SU-DHL-6 (cell line): ENCODE data around the gene KLK1.

Experiments
- H2AFZ ChIP-seq: fragments of 200-600 bp; sonication (generic); 2 replicates; pipeline ENCODE4 v1.6.1; 2014; ENCODE audit warnings: low read depth, mild to moderate bottlenecking, moderate library complexity, mixed read lengths, antibody characterized with exemption, low read length; ENCODE audit not compliant: severe bottlenecking
- H3F3A ChIP-seq: fragments of 200-600 bp; shearing (Covaris generic); 2 replicates; pipeline ENCODE4 v1.6.0; 2016; ENCODE audit warnings: antibody characterized with exemption, mild to moderate bottlenecking; ENCODE audit not compliant: insufficient read depth
- H3K27ac ChIP-seq: fragments of 200-600 bp; sonication (generic); 2 replicates; pipeline ENCODE4 v1.5.1; 2016; ENCODE audit warnings: low read depth, mild to moderate bottlenecking, low read length, moderate library complexity, mixed read lengths
- H3K27me3 ChIP-seq: fragments of 200-600 bp; sonication (generic), shearing (Covaris generic); 2 replicates; pipeline ENCODE4 v1.6.0; 2014; ENCODE audit warnings: mild to moderate bottlenecking, low read length
- H3K36me3 ChIP-seq: fragments of 200-600 bp; sonication (generic); 2 replicates; pipeline ENCODE4 v1.6.1; 2014; ENCODE audit warnings: mild to moderate bottlenecking, low read length, mixed read lengths
- H3K4me2 ChIP-seq: fragments of 300-600, 200-600 bp; shearing (Covaris generic), sonication (generic); 2 replicates; pipeline ENCODE4 v1.6.0; 2014; ENCODE audit warnings: low read length, low read depth, mild to moderate bottlenecking; ENCODE audit not compliant: poor library complexity, severe bottlenecking
- H3K4me3 ChIP-seq: fragments of 200-600 bp; sonication (generic); 2 replicates; pipeline ENCODE4 v1.5.1; 2014; ENCODE audit warnings: antibody characterized with exemption, low read length, mild to moderate bottlenecking, mixed read lengths; ENCODE audit not compliant: insufficient read depth, poor library complexity, severe bottlenecking
- H3K79me2 ChIP-seq: fragments of 200-600 bp; sonication (generic); 2 replicates; pipeline ENCODE4 v1.6.1; 2014; ENCODE audit warnings: mild to moderate bottlenecking, low read length, moderate library complexity; ENCODE audit not compliant: insufficient read depth
- H3K9ac ChIP-seq: fragments of 200-600 bp; sonication (generic); 2 replicates; pipeline ENCODE4 v1.7.0; 2014; ENCODE audit warnings: mild to moderate bottlenecking, low read length
- H3K9me2 ChIP-seq: fragments of 200-600 bp; sonication (generic); replicated peaks from 2 replicates; pipeline ENCODE4 v1.6.1; 2014; ENCODE audit warnings: low read length; ENCODE audit not compliant: insufficient read depth
- H3K9me3 ChIP-seq: fragments of 200-600 bp; sonication (generic); 2 replicates; pipeline ENCODE4 v1.6.1; 2014; ENCODE audit warnings: low read length, mixed read lengths; ENCODE audit not compliant: insufficient read depth
- H4K20me1 ChIP-seq: fragments of 200-600 bp; sonication (generic); 2 replicates; pipeline ENCODE4 v1.6.1; 2014; ENCODE audit warnings: low read depth, mild to moderate bottlenecking, antibody characterized with exemption, low read length, moderate library complexity, mixed read lengths
- CTCF ChIP-seq: fragments of 200-600 bp; sonication (generic); IDR thresholded peaks from one replicate; pipeline ENCODE4 v1.5.1; 2017; ENCODE audit warnings: antibody characterized with exemption, mild to moderate bottlenecking, low read length, moderate library complexity; ENCODE audit not compliant: insufficient read depth, poor library complexity, severe bottlenecking
- EZH2phosphoT487 ChIP-seq: fragments of 200-600 bp; sonication (generic), shearing (Covaris generic); conservative IDR thresholded peaks from 2 replicates; pipeline ENCODE4 v1.6.1; 2018; ENCODE audit warnings: mild to moderate bottlenecking, antibody characterized with exemption, low read length, moderate library complexity, mixed read lengths

The KLK1 gene

GRCh38 chr19:50844296-50844935, 20.8 kb upstream of the KLK1 start:
- H3K9me3 ChIP-seq = no peaks in the 10 kb centered on the region
- no peaks in the 10 kb centered on the region for H3F3A ChIP-seq
- H4K20me1 ChIP-seq = no peaks in the 10 kb centered on the region
- no peak overlapping the region for H3K27ac ChIP-seq
- H2AFZ ChIP-seq = no peak overlapping the region
- H3K4me3 ChIP-seq = no peak overlapping the region
- no peaks in the 10 kb centered on the region for H3K36me3 ChIP-seq
- no peak overlapping the region for H3K4me2 ChIP-seq
- TF ChIP-seq EZH2phosphoT487 (no peak), CTCF (no peak)
- no peaks in the 10 kb centered on the region for H3K9me2 ChIP-seq
- H3K9ac ChIP-seq = no peak overlapping the region
- H3K27me3 ChIP-seq = no peaks in the 10 kb centered on the region; the same call in 1 of the 2 replicates
- H3K79me2 ChIP-seq = no peaks in the 10 kb centered on the region

GRCh38 chr19:50843701-50844221, 20.2 kb upstream of the KLK1 start:
- H3K4me3 ChIP-seq = no peak overlapping the region
- no peaks in the 10 kb centered on the region for H3F3A ChIP-seq
- TF ChIP-seq CTCF (no peak), EZH2phosphoT487 (no peak)
- H3K36me3 ChIP-seq = no peaks in the 10 kb centered on the region
- no peaks in the 10 kb centered on the region; the same call in 1 of the 2 replicates for H3K27me3 ChIP-seq
- no peak overlapping the region for H2AFZ ChIP-seq
- H3K4me2 ChIP-seq = no peak overlapping the region
- H3K9me3 ChIP-seq = no peaks in the 10 kb centered on the region
- no peak overlapping the region for H3K9ac ChIP-seq
- no peaks in the 10 kb centered on the region for H3K79me2 ChIP-seq
- no peaks in the 10 kb centered on the region for H4K20me1 ChIP-seq
- H3K27ac ChIP-seq = no peak overlapping the region
- H3K9me2 ChIP-seq = no peaks in the 10 kb centered on the region

GRCh38 chr19:50843205-50843604, 19.6 kb upstream of the KLK1 start:
- no peaks in the 10 kb centered on the region for H3K36me3 ChIP-seq
- no peak overlapping the region for H3K27ac ChIP-seq
- H3K9ac ChIP-seq = no peak overlapping the region
- no peak overlapping the region for H3K4me2 ChIP-seq
- H3K4me3 ChIP-seq = no peak overlapping the region
- no peak overlapping the region for H2AFZ ChIP-seq
- H3F3A ChIP-seq = no peaks in the 10 kb centered on the region
- H3K79me2 ChIP-seq = no peaks in the 10 kb centered on the region
- no peak for TF ChIP-seq EZH2phosphoT487
- no peak for TF ChIP-seq CTCF
- no peaks in the 10 kb centered on the region for H3K9me2 ChIP-seq
- no peaks in the 10 kb centered on the region; the same call in 1 of the 2 replicates for H3K27me3 ChIP-seq
- no peaks in the 10 kb centered on the region for H3K9me3 ChIP-seq
- no peaks in the 10 kb centered on the region for H4K20me1 ChIP-seq
